CD8-positive, alpha-beta memory T cell (primary cell): ENCODE results near the gene HOXD10. TPM values are rescaled to one million over a fixed set of nuclear protein-coding genes. Genes with fewer than 3 reads are reported as not detected.

Experiments
- CTCF ChIA-PET: fragments of 350-600 bp; sonication (Branson Sonifier 250); formaldehyde crosslinking; loops from one replicate; lab custom pipeline; 2021; ENCODE audit warnings: antibody characterized with exemption; lab: Charles Lee
- POLR2A ChIA-PET: fragments of 350-600 bp; sonication (Branson Sonifier 250); formaldehyde crosslinking; loops from one replicate; lab custom pipeline; 2021; ENCODE audit warnings: antibody characterized with exemption; lab: Charles Lee
- DNase-seq, 5 donors: peaks; one replicate each; pipeline versions ENCODE4 v3.0.0 to v3.0.0-alpha.2; 2020 to 2022; ENCODE audit warnings: mixed read lengths in 1 of 5
- H3K27ac ChIP-seq: one replicate; pipeline ENCODE4 v1.7.0; 2013; ENCODE audit warnings: low read depth, mild to moderate bottlenecking, low read length, moderate library complexity
- H3K27me3 ChIP-seq: 2 replicates; pipeline ENCODE4 v1.7.0; 2013; ENCODE audit warnings: low read length, mild to moderate bottlenecking; ENCODE audit not compliant: insufficient read depth, poor library complexity, severe bottlenecking
- H3K36me3 ChIP-seq: 2 replicates; pipeline ENCODE4 v1.7.0; 2013; ENCODE audit warnings: mild to moderate bottlenecking, low read length, moderate library complexity; ENCODE audit not compliant: insufficient read depth
- H3K4me1 ChIP-seq: 2 replicates; pipeline ENCODE4 v1.7.0; 2013; ENCODE audit warnings: mild to moderate bottlenecking, low read length, moderate library complexity; ENCODE audit not compliant: insufficient read depth
- H3K4me3 ChIP-seq: 2 replicates; pipeline ENCODE4 v1.7.0; 2013; ENCODE audit warnings: mild to moderate bottlenecking, low read length
- H3K9me3 ChIP-seq: 2 replicates; pipeline ENCODE4 v1.7.0; 2013; ENCODE audit warnings: mild to moderate bottlenecking, low read length
- H3K27ac Mint-ChIP-seq, 8 donors: one replicate each; pipeline ENCODE4 v1.8.0; 2020 to 2021; ENCODE audit warnings: mixed read lengths in 8 of 8, mild to moderate bottlenecking in 6 of 8, inconsistent platforms in 3 of 8, moderate library complexity in 3 of 8
- H3K27me3 Mint-ChIP-seq, 2 donors: one replicate each; pipeline ENCODE4 v1.8.0; 2020 to 2021; ENCODE audit warnings: mixed read lengths in 2 of 2, mild to moderate bottlenecking in 1 of 2, moderate library complexity in 1 of 2
- H3K36me3 Mint-ChIP-seq, 3 donors: one replicate each; pipeline ENCODE4 v1.8.0; 2020 to 2021; ENCODE audit warnings: mixed read lengths in 3 of 3, inconsistent platforms in 1 of 3, mild to moderate bottlenecking in 1 of 3
- H3K4me1 Mint-ChIP-seq, 3 donors: one replicate each; pipeline ENCODE4 v1.8.0; 2020 to 2021; ENCODE audit warnings: mixed read lengths in 3 of 3, inconsistent platforms in 1 of 3, mild to moderate bottlenecking in 1 of 3
- H3K4me3 Mint-ChIP-seq, 7 donors: one replicate each; pipeline ENCODE4 v1.8.0; 2020 to 2021; ENCODE audit warnings: mixed read lengths in 7 of 7, mild to moderate bottlenecking in 6 of 7, moderate library complexity in 4 of 7, inconsistent platforms in 2 of 7
- H3K9me3 Mint-ChIP-seq, 5 donors: one replicate each; pipeline ENCODE4 v1.8.0; 2020 to 2022; ENCODE audit warnings: mixed read lengths in 5 of 5, mild to moderate bottlenecking in 3 of 5, moderate library complexity in 2 of 5, inconsistent platforms in 1 of 5
- polyA plus RNA-seq: library from polyadenylated mRNA; unstranded; fragments of 300-500 nt; fragmentation: Illumina TruSeq; gene quantifications from one replicate; pipeline ENCODE4 v1.2.3, GENCODE V29; 2021
- total RNA-seq, 2 experiments: library from RNA; stranded (reverse); gene quantifications; one replicate each; pipeline ENCODE4 v1.2.3, GENCODE V29; 2021

HOXD10 gene
- total and polyA plus RNA-seq, 3 experiments from 2014 or later, result not detected

GRCh38 chr2:176089843-176090395 lies 26.7 kb upstream of the HOXD10 start:
- DNase-seq, result no peak
- Mint-ChIP-seq H3K4me1 (peaks cover 15 to 26% (median 21%) of the 10 kb centered on the region in 3 donors), H3K27me3 (peaks cover 89 to 90% of the 10 kb centered on the region in 2 donors), H3K27ac (peak overlapping the region in 1 of 8 donors; percentile 68), H3K36me3 (peaks cover 0 to 4% (median 2%) of the 10 kb centered on the region in 3 donors), H3K4me3 (peak overlapping the region in 2 of 7 donors; percentile 16 to 44), H3K9me3 (peaks cover 4 to 49% (median 38%) of the 10 kb centered on the region in 5 donors)
- H3K4me3 ChIP-seq, result no peak overlapping the region
- no peaks in the 10 kb centered on the region for H3K36me3 ChIP-seq
- no peaks in the 10 kb centered on the region for H3K4me1 ChIP-seq
- peaks cover 89% of the 10 kb centered on the region for H3K27me3 ChIP-seq
- peaks cover 13% of the 10 kb centered on the region for H3K9me3 ChIP-seq
- ChIA-PET POLR2A (interaction anchor here (1.0 kb wide), 1 partner anchor 1750 kb away, joined by 4 read pairs; no protein-coding TSS in a partner anchor), CTCF (no interaction called here)
- H3K27ac ChIP-seq, result no peak overlapping the region

- ChIA-PET POLR2A (no interaction called here), CTCF (no interaction called here)
- Mint-ChIP-seq H3K36me3 (peaks cover 0 to 4% (median 2%) of the 10 kb centered on the region in 3 donors), H3K27me3 (peaks cover 90% of the 10 kb centered on the region in 2 donors), H3K4me3 (peak overlapping the region in 2 of 7 donors; percentile 43 to 46), H3K9me3 (peaks cover 9 to 48% (median 38%) of the 10 kb centered on the region in 5 donors), H3K27ac (peak overlapping the region in 2 of 8 donors; percentile 47 to 68), H3K4me1 (peaks cover 15 to 26% (median 22%) of the 10 kb centered on the region in 3 donors)
- Histone ChIP-seq H3K9me3 (peaks cover 8% of the 10 kb centered on the region), H3K4me3 (no peak overlapping the region), H3K36me3 (no peaks in the 10 kb centered on the region), H3K27ac (no peak overlapping the region), H3K4me1 (no peaks in the 10 kb centered on the region), H3K27me3 (peaks cover 88% of the 10 kb centered on the region)
- DNase-seq, result no peak
Observed at GRCh38 chr2:176090862-176091261, 25.7 kb upstream of the HOXD10 start.

DNA sequence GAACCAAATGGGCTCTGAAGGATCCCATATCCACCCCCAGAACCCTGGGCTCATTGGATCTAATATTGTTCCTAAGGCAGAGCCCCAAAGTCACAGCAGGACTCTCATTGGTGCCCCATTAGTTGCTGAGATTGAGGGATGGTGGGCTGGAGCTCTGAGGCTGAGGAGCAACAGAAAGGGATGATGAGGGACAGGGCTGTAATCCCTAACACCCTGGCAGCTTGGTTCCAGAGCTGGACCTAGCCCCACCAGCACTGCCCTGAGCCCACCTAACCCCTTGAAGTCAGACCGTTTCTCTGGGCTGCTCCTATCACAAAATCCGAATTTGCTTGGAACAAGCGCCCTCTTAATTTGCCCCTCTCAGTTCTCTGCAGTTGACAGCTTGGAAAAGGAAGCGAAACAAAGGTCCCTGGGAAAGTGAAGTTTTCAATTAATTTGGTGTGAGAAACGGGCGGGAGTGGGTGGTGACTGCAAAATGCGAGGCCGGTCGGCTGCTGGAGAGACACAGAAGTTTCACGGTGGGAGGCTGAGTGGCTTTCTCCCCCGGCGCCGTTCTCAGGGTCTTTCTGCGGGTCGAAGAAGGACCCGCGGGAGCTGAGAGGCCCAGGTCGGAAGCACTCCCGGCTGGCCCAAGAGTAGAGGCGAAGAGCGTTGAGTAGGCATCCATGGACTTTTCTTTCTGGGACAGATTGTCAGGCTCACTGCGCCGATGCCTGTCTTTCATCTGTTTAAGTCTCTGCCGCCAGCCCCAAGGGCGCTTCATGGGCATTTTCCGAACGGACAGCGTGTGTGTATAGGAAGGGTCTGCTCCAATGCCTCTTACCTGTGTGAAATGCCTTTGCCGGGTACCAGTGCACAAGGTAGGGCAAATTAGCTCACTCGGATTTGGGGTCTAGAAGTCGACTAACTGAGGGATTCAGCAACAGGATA lies 25.0 kb upstream of the HOXD10 start:
- peaks cover 7% of the 10 kb centered on the region for H3K9me3 ChIP-seq
- peak overlapping the region in 4 of 8 donors; percentile 22 to 69 (median 58) for H3K27ac Mint-ChIP-seq
- H3K9me3 Mint-ChIP-seq, result peaks cover 11 to 49% (median 35%) of the 10 kb centered on the region in 5 donors
- DNase-seq, result no peak
- ChIA-PET CTCF (no interaction called here), POLR2A (no interaction called here)
- H3K27ac ChIP-seq, result no peak overlapping the region
- H3K4me3 Mint-ChIP-seq, result peak overlapping the region; percentile 46 to 81 (median 57)
- peaks cover 0 to 4% (median 2%) of the 10 kb centered on the region in 3 donors for H3K36me3 Mint-ChIP-seq
- peaks cover 18 to 32% (median 29%) of the 10 kb centered on the region in 3 donors for H3K4me1 Mint-ChIP-seq
- no peaks in the 10 kb centered on the region for H3K36me3 ChIP-seq
- H3K4me1 ChIP-seq, result peaks cover 5% of the 10 kb centered on the region
- H3K4me3 ChIP-seq, result no peak overlapping the region
- H3K27me3 ChIP-seq, result peaks cover 85% of the 10 kb centered on the region
- peaks cover 91 to 93% of the 10 kb centered on the region in 2 donors for H3K27me3 Mint-ChIP-seq

- H3K4me3 Mint-ChIP-seq, result peak within 1 kb of the TSS; percentile 54 to 81 (median 57)
- H3K9me3 Mint-ChIP-seq, result peaks cover 8 to 42% (median 27%) of the 10 kb centered on the region in 5 donors
- peak within 1 kb of the TSS in 4 of 8 donors; percentile 22 to 69 (median 60) for H3K27ac Mint-ChIP-seq
- H3K27me3 Mint-ChIP-seq, result peaks cover 91% of the 10 kb centered on the region in 2 donors
- CTCF ChIA-PET, result no interaction called here
- POLR2A ChIA-PET, result no interaction called here
- Histone ChIP-seq H3K27ac (no peak within 1 kb of the TSS), H3K27me3 (peaks cover 85% of the 10 kb centered on the region), H3K4me1 (peaks cover 14% of the 10 kb centered on the region), H3K4me3 (no peak within 1 kb of the TSS), H3K9me3 (peaks cover 4% of the 10 kb centered on the region), H3K36me3 (no peaks in the 10 kb centered on the region)
- DNase-seq, result no peak
- H3K4me1 Mint-ChIP-seq, result peaks cover 25 to 42% (median 38%) of the 10 kb centered on the region in 3 donors
- H3K36me3 Mint-ChIP-seq, result peaks cover 0 to 2% (median 0%) of the 10 kb centered on the region in 3 donors
Observed at GRCh38 chr2:176092270-176093144, 24.1 kb upstream of the HOXD10 start, which contains the start of gene HOXD13. HOXD13 (plus strand) TSS chr2:176092721; CDS start chr2:176092891, 170 bp downstream.

DNA sequence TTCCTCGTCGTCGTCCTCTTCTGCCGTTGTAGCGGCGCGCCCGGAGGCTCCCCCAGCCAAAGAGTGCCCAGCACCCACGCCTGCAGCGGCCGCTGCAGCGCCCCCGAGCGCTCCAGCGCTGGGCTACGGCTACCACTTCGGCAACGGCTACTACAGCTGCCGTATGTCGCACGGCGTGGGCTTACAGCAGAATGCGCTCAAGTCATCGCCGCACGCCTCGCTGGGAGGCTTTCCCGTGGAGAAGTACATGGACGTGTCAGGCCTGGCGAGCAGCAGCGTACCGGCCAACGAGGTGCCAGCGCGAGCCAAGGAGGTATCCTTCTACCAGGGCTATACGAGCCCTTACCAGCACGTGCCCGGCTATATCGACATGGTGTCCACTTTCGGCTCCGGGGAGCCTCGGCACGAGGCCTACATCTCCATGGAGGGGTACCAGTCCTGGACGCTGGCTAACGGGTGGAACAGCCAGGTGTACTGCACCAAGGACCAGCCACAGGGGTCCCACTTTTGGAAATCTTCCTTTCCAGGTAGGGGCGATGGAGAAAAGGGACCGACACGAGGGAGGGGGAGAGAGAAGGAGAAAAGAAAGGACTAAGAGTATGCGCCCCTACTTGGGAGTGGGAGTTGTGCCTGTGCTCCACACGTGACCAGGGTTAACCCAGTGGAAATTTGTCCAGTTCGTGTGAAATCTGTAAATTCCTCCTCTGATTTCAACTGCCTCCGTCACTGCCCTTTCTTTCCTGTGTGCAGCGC lies 23.3 kb upstream of the HOXD10 start:
- Histone ChIP-seq H3K27me3 (peaks cover 84% of the 10 kb centered on the region), H3K4me3 (no peak overlapping the region), H3K4me1 (peaks cover 18% of the 10 kb centered on the region), H3K27ac (no peak overlapping the region), H3K36me3 (no peaks in the 10 kb centered on the region), H3K9me3 (peaks cover 4% of the 10 kb centered on the region)
- H3K9me3 Mint-ChIP-seq, result peaks cover 8 to 40% (median 27%) of the 10 kb centered on the region in 5 donors
- peaks cover 0 to 2% (median 0%) of the 10 kb centered on the region in 3 donors for H3K36me3 Mint-ChIP-seq
- CTCF ChIA-PET, result interaction anchor here (1.0 kb wide), 1 partner anchor 9 kb away, joined by 6 read pairs; no protein-coding TSS in a partner anchor
- H3K4me3 Mint-ChIP-seq, result peak overlapping the region in 6 of 7 donors; percentile 6 to 54 (median 36)
- DNase-seq, result no peak
- peaks cover 91% of the 10 kb centered on the region in 2 donors for H3K27me3 Mint-ChIP-seq
- POLR2A ChIA-PET, result no interaction called here
- H3K27ac Mint-ChIP-seq, result peak overlapping the region in 5 of 8 donors; percentile 3 to 53 (median 44)
- H3K4me1 Mint-ChIP-seq, result peaks cover 28 to 44% (median 42%) of the 10 kb centered on the region in 3 donors

GRCh38 chr2:176093898-176094249 lies 22.7 kb upstream of the HOXD10 start:
- Mint-ChIP-seq H3K27me3 (peaks cover 89 to 90% of the 10 kb centered on the region in 2 donors), H3K27ac (peak overlapping the region in 4 of 8 donors; percentile 3 to 51 (median 40)), H3K9me3 (peaks cover 8 to 37% (median 27%) of the 10 kb centered on the region in 5 donors), H3K4me3 (peak overlapping the region; percentile 4 to 54 (median 16)), H3K36me3 (peaks cover 0 to 2% (median 0%) of the 10 kb centered on the region in 3 donors), H3K4me1 (peaks cover 26 to 41% (median 40%) of the 10 kb centered on the region in 3 donors)
- Histone ChIP-seq H3K27me3 (peaks cover 84% of the 10 kb centered on the region), H3K9me3 (peaks cover 4% of the 10 kb centered on the region), H3K36me3 (no peaks in the 10 kb centered on the region), H3K4me1 (peaks cover 18% of the 10 kb centered on the region), H3K4me3 (no peak overlapping the region), H3K27ac (no peak overlapping the region)
- no peak for DNase-seq
- ChIA-PET POLR2A (interaction anchor here (0.6 kb wide), 1 partner anchor 1694 kb away, joined by 4 read pairs; no protein-coding TSS in a partner anchor), CTCF (interaction anchor here (1.0 kb wide), 1 partner anchor 9 kb away, joined by 6 read pairs; no protein-coding TSS in a partner anchor)
